Fibroblast of pulmonary artery (primary cell): ENCODE measurements around the gene SH2D7.

Source experiments
- DNase-seq: peaks from one replicate; pipeline ENCODE4 v3.0.0-alpha.2; 2010; ENCODE audit warnings: low read depth
- H3K4me3 ChIP-seq: replicated peaks from 2 replicates; pipeline ENCODE4 v1.5.1; 2011; ENCODE audit warnings: low read depth, mild to moderate bottlenecking, control low read depth, low read length, moderate library complexity
- TF ChIP-seq, protein P1 (sequence below): IDR thresholded peaks from 2 replicates; pipeline ENCODE4 v1.5.1; 2011; ENCODE audit warnings: mild to moderate bottlenecking, control low read depth, low read length, inconsistent platforms; ENCODE audit errors: missing control alignments

SH2D7 gene

DNA sequence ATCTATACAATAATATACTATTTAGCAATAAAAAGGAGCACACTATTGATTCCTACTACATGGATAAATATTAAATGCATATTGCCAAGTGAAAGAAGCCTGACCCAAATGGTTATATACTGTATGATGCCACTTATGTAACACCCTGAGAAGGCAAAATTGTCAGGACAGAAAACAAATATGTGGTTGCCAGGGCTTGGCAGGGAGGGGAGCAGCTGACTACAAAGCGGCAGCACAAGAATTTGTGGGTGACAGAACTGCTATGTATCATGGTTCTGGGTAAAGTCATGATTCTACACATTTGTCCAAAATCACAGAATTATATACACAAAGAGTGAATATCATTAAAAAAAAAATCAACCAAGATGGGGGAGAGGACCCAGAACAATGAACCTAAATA, 37.4 kb upstream of the SH2D7 start:
- no peak overlapping the region for H3K4me3 ChIP-seq
- no peak for DNase-seq

DNA sequence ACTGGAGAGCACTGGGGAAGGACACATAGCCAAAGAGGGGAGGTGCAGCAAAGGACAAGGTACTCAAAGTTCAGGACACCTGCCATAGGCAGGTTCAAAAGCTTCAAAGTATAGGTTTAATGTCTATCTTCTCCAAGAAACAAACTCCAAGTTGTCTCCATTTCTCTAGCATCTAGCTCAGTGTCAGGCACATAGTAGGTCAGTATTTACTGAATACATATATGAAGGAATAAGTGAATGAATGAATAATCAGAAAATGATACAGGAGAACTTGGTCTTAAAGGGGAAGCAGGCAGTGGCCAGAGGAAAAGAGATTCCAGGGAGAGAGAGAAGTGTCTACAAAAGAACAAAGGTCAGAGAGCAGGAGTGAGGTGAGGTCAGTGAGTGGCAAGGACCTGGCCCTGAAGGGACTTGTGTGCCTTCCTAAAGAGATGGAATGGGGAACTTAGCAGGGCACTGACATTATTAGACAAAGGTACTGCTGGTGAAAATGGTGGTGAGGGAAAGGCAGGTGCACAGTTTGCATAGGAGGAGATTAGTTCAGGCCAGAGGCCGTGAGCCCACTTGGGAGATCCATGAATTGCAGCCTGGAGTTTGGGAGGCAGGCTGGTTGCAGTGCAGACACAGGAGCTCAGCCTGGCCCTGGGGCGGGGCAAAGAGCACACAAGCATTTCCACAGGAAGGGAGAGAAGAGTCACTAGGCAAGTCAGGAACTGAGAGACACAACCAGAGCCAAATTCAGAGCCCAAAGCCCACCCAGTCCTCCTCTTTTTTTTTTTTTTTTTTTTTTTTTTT, 36.2 kb upstream of the SH2D7 start:
- peak; percentile 36 for DNase-seq
- no peak overlapping the region for H3K4me3 ChIP-seq
- TF ChIP-seq, protein P1, sequence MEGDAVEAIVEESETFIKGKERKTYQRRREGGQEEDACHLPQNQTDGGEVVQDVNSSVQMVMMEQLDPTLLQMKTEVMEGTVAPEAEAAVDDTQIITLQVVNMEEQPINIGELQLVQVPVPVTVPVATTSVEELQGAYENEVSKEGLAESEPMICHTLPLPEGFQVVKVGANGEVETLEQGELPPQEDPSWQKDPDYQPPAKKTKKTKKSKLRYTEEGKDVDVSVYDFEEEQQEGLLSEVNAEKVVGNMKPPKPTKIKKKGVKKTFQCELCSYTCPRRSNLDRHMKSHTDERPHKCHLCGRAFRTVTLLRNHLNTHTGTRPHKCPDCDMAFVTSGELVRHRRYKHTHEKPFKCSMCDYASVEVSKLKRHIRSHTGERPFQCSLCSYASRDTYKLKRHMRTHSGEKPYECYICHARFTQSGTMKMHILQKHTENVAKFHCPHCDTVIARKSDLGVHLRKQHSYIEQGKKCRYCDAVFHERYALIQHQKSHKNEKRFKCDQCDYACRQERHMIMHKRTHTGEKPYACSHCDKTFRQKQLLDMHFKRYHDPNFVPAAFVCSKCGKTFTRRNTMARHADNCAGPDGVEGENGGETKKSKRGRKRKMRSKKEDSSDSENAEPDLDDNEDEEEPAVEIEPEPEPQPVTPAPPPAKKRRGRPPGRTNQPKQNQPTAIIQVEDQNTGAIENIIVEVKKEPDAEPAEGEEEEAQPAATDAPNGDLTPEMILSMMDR: no peak

More for the DNA sequence above, 37.4 kb upstream of the SH2D7 start:
- TF ChIP-seq, protein P1: no peak

DNA sequence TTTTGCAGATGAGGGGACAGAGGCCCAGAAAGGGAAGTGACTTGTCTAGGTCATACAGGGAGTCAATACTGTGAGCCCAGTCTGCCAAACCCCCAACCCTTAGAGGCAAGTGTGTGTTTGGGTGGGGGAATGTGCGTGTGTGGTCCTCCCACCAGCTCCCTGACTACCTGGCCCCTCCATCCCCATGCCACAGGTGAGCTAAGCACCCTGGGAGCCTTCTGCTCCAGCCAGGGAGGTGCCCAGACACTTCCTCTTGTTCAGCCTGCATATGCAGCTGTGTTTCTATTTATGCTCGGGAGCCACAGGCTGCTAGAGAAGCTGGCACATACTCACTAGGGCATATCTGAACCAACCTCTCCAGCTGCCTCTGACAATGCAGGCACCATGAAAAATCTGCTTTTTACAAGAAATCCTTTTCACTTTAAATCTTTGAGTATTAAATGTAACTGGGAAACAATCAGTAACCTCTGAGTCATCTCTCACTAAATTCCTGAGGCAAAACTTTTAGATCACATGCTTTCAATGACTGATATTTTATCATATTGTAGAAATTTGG, 35.6 kb upstream of the SH2D7 start:
- no peak overlapping the region for H3K4me3 ChIP-seq
- DNase-seq: peak; percentile 41
- TF ChIP-seq, protein P1: no peak

DNA sequence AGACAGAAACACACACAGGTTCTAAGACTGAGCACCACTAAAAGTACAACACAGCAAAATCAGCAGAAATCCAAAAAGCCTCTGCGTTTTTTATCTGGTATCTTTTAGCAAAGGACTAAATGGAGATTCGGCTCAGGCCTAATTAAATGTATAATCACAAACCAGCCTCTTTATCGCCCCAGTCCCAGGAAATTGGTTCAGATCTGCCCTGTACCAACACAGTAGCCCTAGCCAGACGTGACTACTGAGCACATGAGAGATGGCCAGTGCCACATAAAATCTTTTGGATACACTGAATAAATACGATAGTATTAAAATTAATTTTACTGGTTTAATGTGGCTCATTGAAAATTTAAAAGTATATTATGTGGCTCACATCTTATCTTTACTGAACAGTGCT, 34.6 kb upstream of the SH2D7 start:
- TF ChIP-seq, protein P1: no peak
- H3K4me3 ChIP-seq: no peak overlapping the region
- DNase-seq: no peak

DNA sequence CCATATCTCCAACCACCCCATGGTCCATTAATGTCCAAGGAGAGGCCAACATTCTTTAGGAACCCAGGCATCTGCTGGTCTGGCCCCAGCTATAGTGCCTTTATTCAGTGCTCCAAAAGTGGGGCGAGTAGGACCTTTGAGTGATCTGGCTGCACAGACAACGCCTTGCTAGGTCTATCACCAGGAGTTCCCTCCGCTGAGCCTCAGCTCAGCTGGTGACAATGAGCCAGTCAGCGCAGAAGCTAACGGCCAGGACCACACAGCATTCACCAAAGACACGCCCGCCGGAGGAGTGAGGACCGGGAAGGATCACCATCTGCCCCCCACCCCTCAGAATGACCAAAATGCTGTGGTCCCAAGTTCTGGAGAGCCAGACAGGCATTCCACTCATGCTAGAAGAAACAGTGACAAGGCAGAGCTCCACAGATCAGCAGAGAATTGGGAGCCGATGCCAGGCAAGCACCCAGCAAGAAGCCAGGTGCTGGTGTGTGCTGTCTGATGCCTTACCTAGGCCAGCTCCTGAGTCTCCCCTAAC, 33.9 kb upstream of the SH2D7 start:
- DNase-seq: no peak
- no peak overlapping the region for H3K4me3 ChIP-seq

DNA sequence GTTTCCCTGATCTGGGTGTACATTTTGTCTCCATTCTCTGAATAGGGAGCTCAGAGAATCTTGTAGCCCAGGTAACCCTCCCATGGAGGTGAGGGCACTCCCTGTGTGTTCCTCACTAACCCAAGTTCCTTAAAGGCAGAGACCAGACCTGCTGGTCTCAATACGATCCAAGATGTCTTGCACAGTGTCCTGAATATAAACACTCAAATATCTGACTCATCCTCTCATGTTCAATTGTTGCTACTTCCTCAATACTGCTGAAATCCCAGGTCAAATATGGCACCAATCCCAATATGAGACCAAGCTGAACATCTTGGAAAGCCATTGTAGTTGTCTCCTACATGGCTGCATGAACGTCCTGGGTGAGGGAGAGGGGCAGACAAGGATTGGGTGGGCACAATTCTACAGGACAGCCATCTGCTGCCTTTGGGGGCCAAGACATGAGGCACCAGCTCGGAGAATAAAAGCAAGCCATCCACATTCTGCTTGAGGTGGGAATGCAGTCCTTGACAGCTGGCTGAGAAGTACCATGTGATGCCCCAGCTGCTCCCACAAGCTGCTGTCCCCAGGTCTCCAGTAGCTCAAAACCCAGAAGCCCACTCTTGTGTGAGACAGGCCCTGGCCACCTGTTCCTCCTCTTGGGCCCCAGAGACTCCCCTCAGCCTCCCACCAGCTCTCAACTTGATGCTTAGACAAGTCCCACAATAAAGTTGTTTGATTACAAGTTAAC, 33.1 kb upstream of the SH2D7 start:
- peak; percentile 48 for DNase-seq
- TF ChIP-seq, protein P1: no peak
- H3K4me3 ChIP-seq: no peak overlapping the region

More for the DNA sequence above, 33.9 kb upstream of the SH2D7 start:
- TF ChIP-seq, protein P1: no peak
